Liver (tissue), 3 donors: ENCODE data around the gene HSPG2.

Experiments used
- GABPA ChIP-seq, 2 donors: IDR thresholded peaks in 1 of 2; conservative IDR thresholded peaks in 1 of 2; 2 replicates each; pipeline ENCODE4 v1.6.1; 2016; ENCODE audit warnings: antibody characterized with exemption in 2 of 2, mild to moderate bottlenecking in 1 of 2, moderate library complexity in 1 of 2
- JUND ChIP-seq, 2 donors: IDR thresholded peaks; 2 replicates each; pipeline ENCODE4 v1.6.1; 2016; ENCODE audit warnings: antibody characterized with exemption in 2 of 2
- SP1 ChIP-seq: IDR thresholded peaks from 2 replicates; pipeline ENCODE4 v1.6.1; 2018; ENCODE audit warnings: antibody characterized with exemption, mild to moderate bottlenecking
- ZBTB33 ChIP-seq: IDR thresholded peaks from 2 replicates; pipeline ENCODE4 v1.6.1; 2016; ENCODE audit warnings: antibody characterized with exemption
- TF ChIP-seq, protein P1 (sequence below): fragments of 150-350 bp; IDR thresholded peaks from 2 replicates; pipeline ENCODE4 v1.5.1; 2017; ENCODE audit warnings: improper control_type of control experiment, low read depth, low read length; ENCODE audit not compliant: missing input control
- donor health status: healthy.
- donor health status: healthy.

DNA sequence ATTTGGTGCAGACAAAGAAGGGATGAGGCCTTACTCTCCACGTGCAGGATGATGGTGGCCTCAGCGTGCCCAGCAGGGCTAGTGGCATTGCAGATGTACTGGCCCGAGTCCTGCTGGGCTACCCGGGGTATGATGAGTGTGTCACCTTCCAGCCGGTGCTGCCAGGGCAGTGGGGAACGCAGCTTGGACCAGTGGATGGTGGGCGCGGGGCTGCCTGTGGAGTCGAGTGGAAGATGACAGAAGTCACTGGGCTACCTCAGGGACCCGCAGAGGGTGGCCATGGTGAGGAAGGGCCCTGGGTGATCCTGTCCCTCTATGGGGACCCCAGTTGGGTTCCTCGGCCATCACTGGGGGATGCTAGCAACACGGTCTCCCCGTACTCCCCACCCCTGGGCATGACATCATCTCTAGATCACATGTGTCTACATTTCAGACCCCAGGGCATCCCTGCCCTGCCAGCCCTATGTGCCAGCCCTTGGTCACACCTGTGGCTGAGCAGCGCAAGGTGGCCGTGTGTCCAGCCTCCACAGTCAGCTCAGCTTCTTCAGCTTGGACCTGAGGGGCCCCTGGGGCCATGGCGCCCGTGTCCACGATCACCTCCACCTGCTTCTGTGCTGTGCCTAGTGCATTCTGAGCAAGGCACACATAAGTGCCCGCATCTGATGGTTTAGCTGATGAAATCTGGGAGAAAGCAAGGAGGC is 97.6 kb downstream of the HSPG2 start:
- TF ChIP-seq, protein P1, sequence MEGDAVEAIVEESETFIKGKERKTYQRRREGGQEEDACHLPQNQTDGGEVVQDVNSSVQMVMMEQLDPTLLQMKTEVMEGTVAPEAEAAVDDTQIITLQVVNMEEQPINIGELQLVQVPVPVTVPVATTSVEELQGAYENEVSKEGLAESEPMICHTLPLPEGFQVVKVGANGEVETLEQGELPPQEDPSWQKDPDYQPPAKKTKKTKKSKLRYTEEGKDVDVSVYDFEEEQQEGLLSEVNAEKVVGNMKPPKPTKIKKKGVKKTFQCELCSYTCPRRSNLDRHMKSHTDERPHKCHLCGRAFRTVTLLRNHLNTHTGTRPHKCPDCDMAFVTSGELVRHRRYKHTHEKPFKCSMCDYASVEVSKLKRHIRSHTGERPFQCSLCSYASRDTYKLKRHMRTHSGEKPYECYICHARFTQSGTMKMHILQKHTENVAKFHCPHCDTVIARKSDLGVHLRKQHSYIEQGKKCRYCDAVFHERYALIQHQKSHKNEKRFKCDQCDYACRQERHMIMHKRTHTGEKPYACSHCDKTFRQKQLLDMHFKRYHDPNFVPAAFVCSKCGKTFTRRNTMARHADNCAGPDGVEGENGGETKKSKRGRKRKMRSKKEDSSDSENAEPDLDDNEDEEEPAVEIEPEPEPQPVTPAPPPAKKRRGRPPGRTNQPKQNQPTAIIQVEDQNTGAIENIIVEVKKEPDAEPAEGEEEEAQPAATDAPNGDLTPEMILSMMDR, result no peak
- TF ChIP-seq GABPA (IDR thresholded peaks at IDR 0.05 in 1 of 2, conservative IDR thresholded peaks at IDR 0.05 in 1 of 2), result no peak
- no peak for TF ChIP-seq SP1
- no peak for TF ChIP-seq JUND (IDR thresholded peaks at IDR 0.05)
- no peak for TF ChIP-seq ZBTB33
